CD4-positive, alpha-beta T cell (primary cell): ENCODE data around the gene CCDC102A. TPM values are rescaled to one million over a fixed set of nuclear protein-coding genes. Genes with fewer than 3 reads are reported as not detected.
A peak's percentile ranks its signal among the peaks of the same experiment; 100 is the strongest.

Experiments
- ATAC-seq: fragments of 200-7000 bp; cut with Tn5 transposase; one replicate; pipeline ENCODE4 v1.10.0; 2022; ENCODE audit warnings: mild to moderate bottlenecking; ENCODE audit not compliant: poor library complexity
- CTCF ChIA-PET: fragments of 350-600 bp; sonication (Branson Sonifier 250); formaldehyde crosslinking; loops from one replicate; lab custom pipeline; 2021; ENCODE audit warnings: antibody characterized with exemption, inconsistent platforms; lab: Charles Lee
- POLR2A ChIA-PET: fragments of 350-600 bp; sonication (Branson Sonifier 250); formaldehyde crosslinking; loops from one replicate; lab custom pipeline; 2021; ENCODE audit warnings: antibody characterized with exemption, inconsistent platforms; lab: Charles Lee
- DNase-seq, 14 experiments: peaks; one replicate each; pipeline ENCODE4 v3.0.0-alpha.2; 2013 to 2020; ENCODE audit warnings: mixed read lengths in 2 of 14
- H3K27ac ChIP-seq, 2 donors: one replicate each; pipeline versions ENCODE4 v1.5.1 to v1.7.0; 2013; ENCODE audit warnings: low read length in 2 of 2, low read depth in 1 of 2, mild to moderate bottlenecking in 1 of 2
- H3K27me3 ChIP-seq, 2 experiments: 1 replicate in 1 of 2; 2 replicates in 1 of 2; pipeline versions ENCODE4 v1.6.1 to v1.7.0; 2013; ENCODE audit warnings: low read length in 2 of 2, control low read depth in 1 of 2, mild to moderate bottlenecking in 1 of 2, moderate library complexity in 1 of 2; ENCODE audit not compliant: insufficient read depth in 2 of 2, control insufficient read depth in 1 of 2
- H3K36me3 ChIP-seq: one replicate; pipeline ENCODE4 v1.6.1; 2013; ENCODE audit warnings: low read length, control low read depth; ENCODE audit not compliant: insufficient read depth
- H3K4me1 ChIP-seq: one replicate; pipeline ENCODE4 v1.6.1; 2013; ENCODE audit warnings: low read length, control low read depth; ENCODE audit not compliant: insufficient read depth
- H3K4me3 ChIP-seq: one replicate; pipeline ENCODE4 v1.5.1; 2013; ENCODE audit warnings: mild to moderate bottlenecking, low read length, moderate library complexity
- H3K9me3 ChIP-seq, 2 experiments: 1 replicate in 1 of 2; 2 replicates in 1 of 2; pipeline versions ENCODE4 v1.6.1 to v1.7.0; 2013; ENCODE audit warnings: low read length in 2 of 2, mild to moderate bottlenecking in 2 of 2, control low read depth in 1 of 2, moderate library complexity in 1 of 2; ENCODE audit not compliant: control insufficient read depth in 1 of 2, insufficient read depth in 1 of 2
- H3K27ac Mint-ChIP-seq: one replicate; pipeline ENCODE4 v1.8.0; 2020; ENCODE audit warnings: mixed read lengths
- H3K27me3 Mint-ChIP-seq: one replicate; pipeline ENCODE4 v1.8.0; 2021; ENCODE audit warnings: mixed read lengths
- H3K36me3 Mint-ChIP-seq: one replicate; pipeline ENCODE4 v1.8.0; 2021; ENCODE audit warnings: low read depth, mixed read lengths
- H3K4me1 Mint-ChIP-seq: one replicate; pipeline ENCODE4 v1.8.0; 2021; ENCODE audit warnings: low read depth, mixed read lengths
- H3K4me3 Mint-ChIP-seq: one replicate; pipeline ENCODE4 v1.8.0; 2020; ENCODE audit warnings: mild to moderate bottlenecking, mixed read lengths
- H3K9me3 Mint-ChIP-seq: one replicate; pipeline ENCODE4 v1.8.0; 2020; ENCODE audit warnings: mixed read lengths
- CTCF ChIP-seq: fragments of 200-600 bp; IDR thresholded peaks from one replicate; pipeline ENCODE4 v1.8.0; 2022; ENCODE audit warnings: antibody characterized with exemption, mild to moderate bottlenecking
- intact Hi-C, 2 experiments: fragments of 100-400 bp; cut with DNase I in 1 of 2; cut with micrococcal nuclease in 1 of 2; formaldehyde crosslinking; loops; one replicate each; pipeline versions ENCODE4 v1.15.1 to v1.9.0; 2023 to 2025; cut with DNase I, micrococcal nuclease
- total RNA-seq, 174 experiments: library from RNA in 2 of 174; stranded (reverse) in 2 of 174; gene quantifications; one replicate each; pipeline ENCODE4 v1.2.3 and lab custom pipeline; 2021 to 2026

The CCDC102A gene
- total RNA-seq, 2 experiments from 2014 or later: 2.0 TPM

- H3K36me3 ChIP-seq: peaks cover 64% of the 10 kb centered on the region
- H3K9me3 ChIP-seq: no peaks in the 10 kb centered on the region
- Mint-ChIP-seq H3K36me3 (peaks cover 75% of the 10 kb centered on the region), H3K4me1 (peaks cover 43% of the 10 kb centered on the region), H3K4me3 (peak within 1 kb of the TSS; percentile 100), H3K9me3 (no peaks in the 10 kb centered on the region), H3K27me3 (no peaks in the 10 kb centered on the region), H3K27ac (peak within 1 kb of the TSS; percentile 92)
- CTCF ChIA-PET: interaction anchor here (0.7 to 2.4 kb wide), 17 partner anchors 9 to 273 kb away, joined by 3 to 55 read pairs (median 5); partner anchors contain the start of genes CIAPIN1, COQ9, DOK4 and KATNB1
- DNase-seq: peak; percentile 86 to 96 (median 92)
- H3K4me3 ChIP-seq: peak within 1 kb of the TSS; percentile 79
- intact Hi-C loops: loop anchor here in 1 of 2 experiments (1.0 to 10.0 kb wide), 6 partner anchors 15 to 528 kb away; partner anchors contain the start of genes CIAPIN1, COQ9, DOK4 and HERPUD1
- ATAC-seq: peak; percentile 96
- POLR2A ChIA-PET: interaction anchor here (0.6 to 4.6 kb wide), 25 partner anchors 9 to 277 kb away, joined by 3 to 82 read pairs (median 6); partner anchors contain the start of genes ADGRG5, ARL2BP, CCDC102A and CIAPIN1
- TF ChIP-seq CTCF: peak; percentile 99
- H3K27me3 ChIP-seq: no peaks in the 10 kb centered on the region
- peak within 1 kb of the TSS; percentile 33 to 52 for H3K27ac ChIP-seq
- H3K4me1 ChIP-seq: peaks cover 32% of the 10 kb centered on the region
These were observed 74.0 kb downstream of the CCDC102A start, which contains the start of gene POLR2C for GRCh38 chr16:57462209-57462977. Gene POLR2C, plus strand, starts transcription at chr16:57462679. Its CDS starts 46 bp downstream, at chr16:57462725.

Other genes with a start within 250 kb of the CCDC102A start
- gene CCL22, start 177.8 kb downstream of the CCDC102A start, total RNA-seq: not detected
- not detected for gene CX3CL1, start 164.1 kb downstream of the CCDC102A start, total RNA-seq
- not detected for gene CCL17, start 131.8 kb downstream of the CCDC102A start, total RNA-seq
- gene CIAPIN1, start 89.2 kb downstream of the CCDC102A start, total RNA-seq: 10 to 100 TPM; 27.8 to 28.0 TPM
- 1 to 10 TPM; 7.0 to 7.6 TPM for gene COQ9, start 89.1 kb downstream of the CCDC102A start, total RNA-seq
- gene POLR2C, start 73.9 kb downstream of the CCDC102A start, total RNA-seq: 100 to 1,000 TPM; 124 to 125 TPM
- gene DOK4, start 50.1 kb downstream of the CCDC102A start, total RNA-seq: 1 to 10 TPM; 2.4 to 2.9 TPM
- gene ADGRG5, start 6.1 kb upstream of the CCDC102A start, total RNA-seq: under 1 TPM; 0.41 to 0.61 TPM
- gene ADGRG1, start 92.1 kb upstream of the CCDC102A start, total RNA-seq: 1 to 10 TPM; 1.8 to 2.3 TPM
- gene ADGRG3, start 131.7 kb upstream of the CCDC102A start, total RNA-seq: under 1 TPM in 1 of 2 experiments, not detected in 1; 0.28 TPM
- gene DRC7, start 158.2 kb upstream of the CCDC102A start, total RNA-seq: not detected
- 10 to 100 TPM; 21.0 to 22.3 TPM for gene KATNB1, start 199.2 kb upstream of the CCDC102A start, total RNA-seq